AG09309 (cell line): ENCODE data around the gene CADPS.

Experiments used
- DNase-seq: peaks from one replicate; pipeline ENCODE4 v3.0.0-alpha.2; 2010; ENCODE audit warnings: low read depth
- H3K4me3 ChIP-seq: 2 replicates; pipeline ENCODE4 v1.5.1; 2011; ENCODE audit warnings: mild to moderate bottlenecking, low read depth, low read length, moderate library complexity; ENCODE audit not compliant: control insufficient read depth
- CTCF ChIP-seq: IDR thresholded peaks from 2 replicates; pipeline ENCODE4 v1.5.1; 2011; ENCODE audit warnings: mild to moderate bottlenecking, low read depth, low read length, inconsistent platforms; ENCODE audit not compliant: insufficient read depth, control insufficient read depth; ENCODE audit errors: missing control alignments

The CADPS gene

DNA sequence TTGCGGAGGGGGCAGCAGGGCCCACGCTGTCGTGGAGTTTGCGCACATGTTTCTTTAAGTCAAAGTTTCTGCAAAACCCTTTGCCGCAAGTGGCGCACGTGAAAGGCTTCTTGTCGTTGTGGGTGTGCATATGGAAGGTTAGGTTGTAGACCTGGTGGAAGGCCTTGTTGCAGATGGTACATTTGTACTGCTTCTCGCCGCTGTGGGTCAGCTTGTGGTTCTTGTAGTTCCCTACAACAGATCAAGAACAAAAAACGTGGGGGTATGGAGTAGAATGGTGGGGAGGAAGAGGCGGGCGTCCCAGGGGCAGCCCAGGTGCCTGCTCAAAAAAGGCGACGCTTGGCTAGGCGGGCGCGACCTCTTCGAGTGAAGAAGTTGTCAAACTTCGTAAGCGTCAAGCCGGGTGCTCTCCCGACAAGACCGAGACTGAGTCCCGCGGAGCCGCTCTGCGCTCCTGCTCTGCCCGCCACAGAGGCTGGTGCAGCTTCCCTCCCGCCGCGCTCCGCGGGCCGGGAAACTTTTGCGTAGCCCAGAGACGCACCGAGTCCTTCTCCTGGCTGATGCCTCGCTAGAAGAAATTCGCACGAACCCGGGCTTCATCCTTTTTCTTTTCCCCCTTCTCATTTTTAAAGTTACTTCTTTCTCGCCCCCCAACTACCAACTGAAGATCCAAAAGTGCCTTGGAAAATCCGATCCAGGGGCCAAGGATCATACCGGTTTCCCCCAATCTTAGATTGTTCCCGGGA, 504.9 kb downstream of the CADPS start:
- H3K4me3 ChIP-seq, result no peak overlapping the region
- no peak for DNase-seq
- TF ChIP-seq CTCF, result no peak

GRCh38 chr3:62369476-62369743, 505.8 kb downstream of the CADPS start:
- TF ChIP-seq CTCF, result no peak
- no peak overlapping the region for H3K4me3 ChIP-seq
- DNase-seq, result no peak

- DNase-seq, result no peak
- H3K4me3 ChIP-seq, result no peak overlapping the region
- no peak for TF ChIP-seq CTCF
Observed at GRCh38 chr3:62368705-62369475, 506.3 kb downstream of the CADPS start.

DNA sequence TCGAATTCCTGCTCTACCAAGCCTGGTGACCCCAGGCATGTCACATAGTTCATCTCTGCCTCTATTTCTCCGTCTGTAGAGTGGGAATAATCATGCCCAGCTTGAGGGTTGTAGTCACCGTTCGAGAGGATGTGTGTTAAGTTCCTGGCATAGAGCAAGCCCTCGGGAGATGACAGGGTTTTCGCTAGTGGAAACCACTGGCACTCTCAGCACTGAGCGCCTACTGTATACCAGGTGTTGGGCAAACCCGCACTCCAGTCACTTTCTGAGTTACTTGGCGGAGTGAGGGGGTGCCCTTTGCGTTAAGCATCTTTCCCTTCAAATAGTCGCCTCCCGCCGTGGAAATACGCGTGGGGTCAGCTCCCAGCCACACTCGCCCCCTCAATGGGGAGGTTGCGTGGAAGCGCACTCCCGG, 506.9 kb downstream of the CADPS start:
- TF ChIP-seq CTCF, result no peak
- no peak overlapping the region for H3K4me3 ChIP-seq
- no peak for DNase-seq

- no peak for DNase-seq
- H3K4me3 ChIP-seq, result no peak overlapping the region
- no peak for TF ChIP-seq CTCF
Observed at GRCh38 chr3:62367763-62368195, 507.4 kb downstream of the CADPS start.

GRCh38 chr3:62366126-62366484, 509.1 kb downstream of the CADPS start:
- no peak overlapping the region for H3K4me3 ChIP-seq
- no peak for DNase-seq

More at GRCh38 chr3:62366126-62366484, 509.1 kb downstream of the CADPS start:
- no peak for TF ChIP-seq CTCF
